HG02588 (cell line): ENCODE data around the gene PRIM2.
"Not testable (repeated sequence)": the region's sequence is repeated elsewhere in the genome, so short reads cannot be mapped to it uniquely, and the experiment has no call there.

Experiments used
- ATAC-seq: cut with Tn5 transposase; IDR thresholded peaks from one replicate; pipeline ENCODE4 v1.9.1; 2021; ENCODE audit warnings: mild to moderate bottlenecking, moderate library complexity; ENCODE audit not compliant: unreplicated experiment

PRIM2 gene

GRCh38 chr6:57359766-57360165 lies 42.3 kb downstream of the PRIM2 start:
- not testable (repeated sequence) for ATAC-seq

GRCh38 chr6:57362340-57362739 lies 44.9 kb downstream of the PRIM2 start:
- ATAC-seq: not testable (repeated sequence)

GRCh38 chr6:57365076-57365583 lies 47.7 kb downstream of the PRIM2 start:
- ATAC-seq: not testable (repeated sequence)

- ATAC-seq: not testable (repeated sequence)
Observed at GRCh38 chr6:57368965-57369731, 51.7 kb downstream of the PRIM2 start.

GRCh38 chr6:57371779-57372178 lies 54.3 kb downstream of the PRIM2 start:
- not testable (repeated sequence) for ATAC-seq

GRCh38 chr6:57374764-57375163 lies 57.3 kb downstream of the PRIM2 start:
- not testable (repeated sequence) for ATAC-seq

GRCh38 chr6:57376083-57376482 lies 58.7 kb downstream of the PRIM2 start:
- ATAC-seq: not testable (repeated sequence)

GRCh38 chr6:57389038-57389592 lies 71.7 kb downstream of the PRIM2 start:
- ATAC-seq: peak; percentile 58

GRCh38 chr6:57390818-57391217 lies 73.4 kb downstream of the PRIM2 start:
- not testable (repeated sequence) for ATAC-seq

GRCh38 chr6:57392047-57392446 lies 74.6 kb downstream of the PRIM2 start:
- not testable (repeated sequence) for ATAC-seq

GRCh38 chr6:57419341-57419740 lies 101.9 kb downstream of the PRIM2 start:
- not testable (repeated sequence) for ATAC-seq

GRCh38 chr6:57421503-57421902 lies 104.1 kb downstream of the PRIM2 start:
- ATAC-seq: peak; percentile 49

- ATAC-seq: no peak
Observed at GRCh38 chr6:57423468-57423867, 106.0 kb downstream of the PRIM2 start.

- ATAC-seq: not testable (repeated sequence)
Observed at GRCh38 chr6:57431742-57432141, 114.3 kb downstream of the PRIM2 start.

GRCh38 chr6:57432157-57432556 lies 114.7 kb downstream of the PRIM2 start:
- ATAC-seq: no peak

- ATAC-seq: peak; percentile 56
Observed at GRCh38 chr6:57432919-57433684, 115.7 kb downstream of the PRIM2 start.

- not testable (repeated sequence) for ATAC-seq
Observed at GRCh38 chr6:57433790-57434189, 116.4 kb downstream of the PRIM2 start.

- ATAC-seq: no peak
Observed at GRCh38 chr6:57434944-57435343, 117.5 kb downstream of the PRIM2 start.

- ATAC-seq: no peak
Observed at GRCh38 chr6:57435475-57436160, 118.2 kb downstream of the PRIM2 start.

GRCh38 chr6:57440735-57441134 lies 123.3 kb downstream of the PRIM2 start:
- not testable (repeated sequence) for ATAC-seq

GRCh38 chr6:57442133-57442532 lies 124.7 kb downstream of the PRIM2 start:
- ATAC-seq: not testable (repeated sequence)
